ENCODE measurements around the gene RASGEF1B.

RASGEF1B gene

DNA sequence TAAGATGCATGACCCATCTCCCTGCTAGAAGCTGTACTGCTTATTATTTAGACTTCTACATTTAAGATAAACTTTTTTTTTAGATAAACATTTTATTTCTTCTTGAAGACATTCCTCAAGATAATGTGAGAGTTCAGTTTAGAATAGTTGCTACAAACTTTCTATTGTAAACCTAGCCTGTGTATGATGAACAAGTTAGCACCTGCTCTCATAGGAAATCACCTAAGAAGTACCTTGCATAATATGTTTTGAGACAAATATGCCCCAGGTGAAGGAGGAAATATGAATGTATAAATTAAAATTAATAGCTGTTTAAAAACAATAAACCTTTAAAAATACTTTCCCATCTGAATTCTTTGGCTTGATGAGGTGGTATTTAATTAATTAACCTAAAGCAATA is 35.6 kb downstream of the RASGEF1B start:
- no peak for DNase-seq (ENCODE audit: low read depth)
- H3K4me3 ChIP-seq (ENCODE audit: low read depth, low read length): no peak overlapping the region
- TF ChIP-seq, protein P1, sequence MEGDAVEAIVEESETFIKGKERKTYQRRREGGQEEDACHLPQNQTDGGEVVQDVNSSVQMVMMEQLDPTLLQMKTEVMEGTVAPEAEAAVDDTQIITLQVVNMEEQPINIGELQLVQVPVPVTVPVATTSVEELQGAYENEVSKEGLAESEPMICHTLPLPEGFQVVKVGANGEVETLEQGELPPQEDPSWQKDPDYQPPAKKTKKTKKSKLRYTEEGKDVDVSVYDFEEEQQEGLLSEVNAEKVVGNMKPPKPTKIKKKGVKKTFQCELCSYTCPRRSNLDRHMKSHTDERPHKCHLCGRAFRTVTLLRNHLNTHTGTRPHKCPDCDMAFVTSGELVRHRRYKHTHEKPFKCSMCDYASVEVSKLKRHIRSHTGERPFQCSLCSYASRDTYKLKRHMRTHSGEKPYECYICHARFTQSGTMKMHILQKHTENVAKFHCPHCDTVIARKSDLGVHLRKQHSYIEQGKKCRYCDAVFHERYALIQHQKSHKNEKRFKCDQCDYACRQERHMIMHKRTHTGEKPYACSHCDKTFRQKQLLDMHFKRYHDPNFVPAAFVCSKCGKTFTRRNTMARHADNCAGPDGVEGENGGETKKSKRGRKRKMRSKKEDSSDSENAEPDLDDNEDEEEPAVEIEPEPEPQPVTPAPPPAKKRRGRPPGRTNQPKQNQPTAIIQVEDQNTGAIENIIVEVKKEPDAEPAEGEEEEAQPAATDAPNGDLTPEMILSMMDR (IDR thresholded peaks at IDR 0.05; ENCODE audit: control insufficient read depth, extremely low read depth, insufficient read depth): no peak

DNA sequence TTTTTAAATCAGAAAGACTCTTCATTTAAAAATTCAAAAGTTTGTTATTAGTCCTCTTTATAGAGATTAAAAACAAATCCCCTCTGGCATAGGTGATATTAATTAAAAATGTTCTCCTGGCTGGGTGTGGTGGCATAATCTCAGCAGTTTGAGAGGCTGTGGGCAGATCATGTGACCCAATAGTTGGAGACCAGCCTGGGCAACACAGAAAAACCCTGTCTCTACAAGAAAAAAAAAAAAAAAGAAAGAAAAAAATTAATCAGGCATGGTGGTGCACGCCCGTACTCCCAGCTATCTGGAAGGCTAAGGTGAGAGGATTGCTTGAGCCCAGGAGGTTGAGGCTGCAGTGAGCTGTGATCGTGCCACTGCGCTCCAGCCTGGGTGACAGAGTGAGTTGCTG is 38.9 kb downstream of the RASGEF1B start:
- no peak for DNase-seq (ENCODE audit: low read depth)
- TF ChIP-seq, protein P1 (IDR thresholded peaks at IDR 0.05; ENCODE audit: control insufficient read depth, extremely low read depth, insufficient read depth): no peak
- no peak overlapping the region for H3K4me3 ChIP-seq (ENCODE audit: low read depth, low read length)

DNA sequence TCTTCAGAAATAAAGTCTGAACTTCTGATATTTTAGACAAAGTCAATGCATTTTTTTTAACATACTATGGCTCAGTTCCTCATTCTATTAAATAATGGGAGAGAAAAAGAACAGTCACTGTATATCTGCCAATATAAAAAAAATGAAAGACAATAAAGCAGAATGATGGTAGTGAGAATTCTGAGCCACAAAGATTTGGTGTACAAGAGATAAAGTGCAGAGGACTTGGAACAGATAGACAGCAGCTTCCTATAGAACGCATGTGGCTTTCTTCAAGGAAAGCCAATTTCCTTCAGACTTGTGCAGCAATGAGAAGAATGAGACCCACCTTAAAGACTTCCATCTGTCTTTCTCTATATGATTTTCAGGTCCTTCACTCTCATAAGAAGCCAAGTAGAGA is 39.7 kb downstream of the RASGEF1B start:
- TF ChIP-seq, protein P1 (IDR thresholded peaks at IDR 0.05; ENCODE audit: control insufficient read depth, extremely low read depth, insufficient read depth): no peak
- DNase-seq (ENCODE audit: low read depth): no peak
- H3K4me3 ChIP-seq (ENCODE audit: low read depth, low read length): no peak overlapping the region

DNA sequence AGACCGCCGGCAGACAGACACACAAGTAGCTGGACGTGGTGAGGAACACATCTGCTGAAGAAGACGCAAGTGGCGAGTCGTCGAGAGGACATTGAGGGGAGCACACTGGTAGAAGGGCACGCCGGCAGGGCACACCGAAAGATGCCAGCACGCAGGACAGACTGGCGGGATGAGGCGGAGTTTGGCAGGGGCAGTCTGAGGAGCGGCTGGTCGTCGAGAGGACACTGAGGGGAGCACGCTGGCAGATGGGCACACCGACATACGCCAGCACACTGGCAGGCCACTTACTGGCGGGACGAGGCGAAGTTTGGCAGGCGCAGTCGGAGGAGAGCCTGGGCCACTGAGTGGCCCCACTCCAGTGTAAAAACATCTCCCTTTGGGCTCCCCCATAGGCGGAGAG is 42.1 kb downstream of the RASGEF1B start:
- no peak overlapping the region for H3K4me3 ChIP-seq (ENCODE audit: low read depth, low read length)
- DNase-seq (ENCODE audit: low read depth): no peak
- TF ChIP-seq, protein P1 (IDR thresholded peaks at IDR 0.05; ENCODE audit: control insufficient read depth, extremely low read depth, insufficient read depth): no peak

DNA sequence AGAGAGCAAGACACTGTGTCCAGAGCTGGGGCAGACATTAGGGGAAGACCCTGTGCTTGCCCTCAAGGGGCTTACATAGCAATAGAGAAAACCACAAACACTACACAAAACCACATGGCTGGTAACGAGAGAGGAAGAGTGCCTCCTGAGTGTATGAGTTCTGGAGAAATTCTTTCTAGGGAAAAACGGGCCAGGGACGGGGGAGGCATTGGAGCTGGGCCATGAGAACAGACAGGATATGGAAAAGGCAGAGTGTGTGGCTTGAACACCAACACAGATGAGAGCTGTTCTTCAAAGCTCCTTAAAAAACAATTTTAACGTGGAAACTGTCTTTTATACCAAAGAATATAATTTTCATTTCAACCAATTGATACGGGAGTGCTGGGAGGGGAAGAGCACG is 42.7 kb downstream of the RASGEF1B start:
- H3K4me3 ChIP-seq (ENCODE audit: low read depth, low read length): no peak overlapping the region
- DNase-seq (ENCODE audit: low read depth): no peak
- TF ChIP-seq, protein P1 (IDR thresholded peaks at IDR 0.05; ENCODE audit: control insufficient read depth, extremely low read depth, insufficient read depth): no peak

DNA sequence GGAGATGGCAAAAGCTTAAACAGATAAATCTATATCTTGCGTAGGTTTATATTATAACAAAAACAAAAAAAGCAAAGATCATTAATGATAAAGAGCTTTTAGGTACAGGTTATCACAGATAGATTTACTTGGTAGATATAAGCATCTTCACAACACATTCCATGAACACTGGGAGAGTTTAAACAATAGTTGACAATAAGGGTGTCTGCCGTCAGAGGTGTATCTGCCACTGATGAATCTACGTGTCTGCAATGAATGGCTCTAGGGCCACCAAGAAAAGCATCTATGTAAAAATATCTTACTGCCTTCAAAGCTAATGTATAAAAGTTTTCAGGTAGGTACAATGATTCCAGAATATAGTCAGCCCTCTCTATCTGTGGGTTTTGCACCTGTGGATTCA is 43.7 kb downstream of the RASGEF1B start:
- TF ChIP-seq, protein P1 (IDR thresholded peaks at IDR 0.05; ENCODE audit: control insufficient read depth, extremely low read depth, insufficient read depth): no peak

DNA sequence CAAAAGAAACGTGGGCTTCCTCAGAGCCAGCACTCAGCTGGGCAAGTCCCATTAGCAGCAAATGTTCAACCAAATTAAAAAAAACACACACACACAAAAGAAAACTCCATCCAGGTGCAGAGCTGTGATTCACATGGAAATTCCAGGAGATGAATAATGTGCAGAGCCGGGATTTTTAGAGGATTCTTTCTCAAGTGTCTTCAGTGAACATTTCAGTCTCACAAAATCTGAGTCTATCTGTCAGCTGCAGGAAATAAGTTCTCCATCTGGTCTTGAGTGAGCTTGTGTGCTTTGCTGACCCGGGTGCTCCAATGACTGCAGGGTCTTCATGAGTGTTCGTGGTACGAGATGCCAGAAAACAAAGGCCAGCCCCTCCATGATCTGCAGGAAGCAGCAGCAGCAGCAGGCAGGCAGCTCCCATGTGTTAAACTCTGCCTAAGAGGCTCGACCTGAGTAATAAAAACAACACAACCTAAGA is 44.3 kb downstream of the RASGEF1B start:
- DNase-seq (ENCODE audit: low read depth): no peak
- TF ChIP-seq, protein P1 (IDR thresholded peaks at IDR 0.05; ENCODE audit: control insufficient read depth, extremely low read depth, insufficient read depth): no peak
- no peak overlapping the region for H3K4me3 ChIP-seq (ENCODE audit: low read depth, low read length)

More for the DNA sequence above, 43.7 kb downstream of the RASGEF1B start:
- DNase-seq (ENCODE audit: low read depth): no peak
- no peak overlapping the region for H3K4me3 ChIP-seq (ENCODE audit: low read depth, low read length)
